ENCODE results near the gene TP53I13.

The TP53I13 gene

GRCh38 chr17:29608986-29609385 lies 40.5 kb downstream of the TP53I13 start:
- TF ChIP-seq, protein P1, sequence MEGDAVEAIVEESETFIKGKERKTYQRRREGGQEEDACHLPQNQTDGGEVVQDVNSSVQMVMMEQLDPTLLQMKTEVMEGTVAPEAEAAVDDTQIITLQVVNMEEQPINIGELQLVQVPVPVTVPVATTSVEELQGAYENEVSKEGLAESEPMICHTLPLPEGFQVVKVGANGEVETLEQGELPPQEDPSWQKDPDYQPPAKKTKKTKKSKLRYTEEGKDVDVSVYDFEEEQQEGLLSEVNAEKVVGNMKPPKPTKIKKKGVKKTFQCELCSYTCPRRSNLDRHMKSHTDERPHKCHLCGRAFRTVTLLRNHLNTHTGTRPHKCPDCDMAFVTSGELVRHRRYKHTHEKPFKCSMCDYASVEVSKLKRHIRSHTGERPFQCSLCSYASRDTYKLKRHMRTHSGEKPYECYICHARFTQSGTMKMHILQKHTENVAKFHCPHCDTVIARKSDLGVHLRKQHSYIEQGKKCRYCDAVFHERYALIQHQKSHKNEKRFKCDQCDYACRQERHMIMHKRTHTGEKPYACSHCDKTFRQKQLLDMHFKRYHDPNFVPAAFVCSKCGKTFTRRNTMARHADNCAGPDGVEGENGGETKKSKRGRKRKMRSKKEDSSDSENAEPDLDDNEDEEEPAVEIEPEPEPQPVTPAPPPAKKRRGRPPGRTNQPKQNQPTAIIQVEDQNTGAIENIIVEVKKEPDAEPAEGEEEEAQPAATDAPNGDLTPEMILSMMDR (IDR thresholded peaks at IDR 0.05) = no peak
- Histone ChIP-seq H3K4me1 (ENCODE audit: control insufficient read depth in 1 of 2, insufficient read depth in 1 of 2, low read depth in 1 of 2, low read length in 1 of 2) (peaks cover 12 to 14% of the 10 kb centered on the region in 2 experiments), H3K4me3 (ENCODE audit: low read depth in 1 of 2, low read length in 1 of 2) (no peak overlapping the region), H3K27ac (no peak overlapping the region), H3K27me3 (peaks cover 37% of the 10 kb centered on the region), H3K36me3 (no peaks in the 10 kb centered on the region), H3K9me3 (no peaks in the 10 kb centered on the region)

- H3K4me3 ChIP-seq (ENCODE audit: low read depth in 1 of 2, low read length in 1 of 2) = no peak overlapping the region
- TF ChIP-seq, protein P1 (IDR thresholded peaks at IDR 0.05) = no peak
- H3K9me3 ChIP-seq = no peaks in the 10 kb centered on the region
- no peak overlapping the region for H3K27ac ChIP-seq
- H3K4me1 ChIP-seq (ENCODE audit: control insufficient read depth in 1 of 2, insufficient read depth in 1 of 2, low read depth in 1 of 2, low read length in 1 of 2) = peaks cover 24% of the 10 kb centered on the region in 2 experiments
- H3K27me3 ChIP-seq = peaks cover 52% of the 10 kb centered on the region
- H3K36me3 ChIP-seq = no peaks in the 10 kb centered on the region
Measured at GRCh38 chr17:29610395-29610794, 41.9 kb downstream of the TP53I13 start.

DNA sequence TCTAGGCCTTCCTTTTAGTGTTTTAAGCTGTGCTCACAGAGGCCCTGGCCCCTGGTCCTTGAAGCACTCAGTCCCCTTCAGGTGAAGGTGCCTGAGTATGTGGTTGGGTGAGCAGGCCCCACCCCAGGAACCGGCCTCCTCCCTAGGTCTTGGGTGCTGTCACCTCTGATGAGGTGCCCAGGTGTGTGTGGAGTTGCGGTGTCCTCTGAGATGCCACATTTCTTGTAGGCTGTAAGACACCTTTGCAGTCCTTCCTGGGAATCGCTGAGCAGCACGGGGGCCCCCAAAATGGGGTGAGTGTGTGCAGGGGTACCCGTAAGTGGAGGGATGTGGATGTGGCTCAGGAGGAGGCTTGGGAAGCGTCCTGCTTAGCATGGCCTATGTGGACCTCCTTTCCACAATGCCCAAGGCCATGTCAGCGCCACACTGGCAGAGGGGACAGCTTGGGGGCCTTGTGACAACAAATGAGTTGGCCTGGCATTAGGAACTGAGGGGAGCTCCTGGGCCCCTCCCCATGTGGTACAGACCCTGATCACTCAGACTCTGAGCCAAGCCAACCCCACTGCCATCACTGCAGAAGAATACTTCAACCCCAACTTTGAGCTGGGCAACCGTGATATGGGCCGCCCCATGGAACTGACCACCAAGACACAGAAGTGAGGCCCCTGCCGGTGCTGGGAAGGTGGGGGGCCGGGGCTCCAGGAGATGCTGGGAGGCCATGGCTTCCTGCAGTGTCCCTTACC lies 43.0 kb downstream of the TP53I13 start:
- Histone ChIP-seq H3K27ac (no peak overlapping the region), H3K4me1 (ENCODE audit: control insufficient read depth in 1 of 2, insufficient read depth in 1 of 2, low read depth in 1 of 2, low read length in 1 of 2) (peaks cover 35 to 36% of the 10 kb centered on the region in 2 experiments), H3K27me3 (peaks cover 63% of the 10 kb centered on the region), H3K36me3 (no peaks in the 10 kb centered on the region), H3K4me3 (ENCODE audit: low read depth in 1 of 2, low read length in 1 of 2) (no peak overlapping the region), H3K9me3 (no peaks in the 10 kb centered on the region)
- TF ChIP-seq, protein P1 (IDR thresholded peaks at IDR 0.05) = no peak

- TF ChIP-seq, protein P1 (IDR thresholded peaks at IDR 0.05) = no peak
- H3K4me1 ChIP-seq (ENCODE audit: control insufficient read depth in 1 of 2, insufficient read depth in 1 of 2, low read depth in 1 of 2, low read length in 1 of 2) = peaks cover 40 to 41% of the 10 kb centered on the region in 2 experiments
Measured at GRCh38 chr17:29612094-29612403, 43.5 kb downstream of the TP53I13 start.

GRCh38 chr17:29612404-29613280 lies 44.1 kb downstream of the TP53I13 start:
- TF ChIP-seq, protein P1 (IDR thresholded peaks at IDR 0.05) = no peak
- Histone ChIP-seq H3K4me3 (ENCODE audit: low read depth in 1 of 2, low read length in 1 of 2) (peak overlapping the region; percentile 41 to 64), H3K27me3 (peaks cover 74% of the 10 kb centered on the region), H3K27ac (no peak overlapping the region), H3K36me3 (no peaks in the 10 kb centered on the region), H3K9me3 (no peaks in the 10 kb centered on the region), H3K4me1 (ENCODE audit: control insufficient read depth in 1 of 2, insufficient read depth in 1 of 2, low read depth in 1 of 2, low read length in 1 of 2) (peaks cover 46 to 47% of the 10 kb centered on the region in 2 experiments)

More at GRCh38 chr17:29612094-29612403, 43.5 kb downstream of the TP53I13 start:
- Histone ChIP-seq H3K27me3 (peaks cover 68% of the 10 kb centered on the region), H3K4me3 (ENCODE audit: low read depth in 1 of 2, low read length in 1 of 2) (no peak overlapping the region), H3K36me3 (no peaks in the 10 kb centered on the region), H3K9me3 (no peaks in the 10 kb centered on the region), H3K27ac (no peak overlapping the region)
